NCI-H1048 (cell line): ENCODE data around the gene PSMF1.

Experiments
- DNase-seq: peaks from one replicate; lab custom pipeline; 2025; lab: John Stamatoyannopoulos, UW

Gene PSMF1

GRCh38 chr20:1118336-1119127 is at the start of gene PSMF1:
Gene PSMF1, plus strand, starts transcription at chr20:1118602. Its CDS starts 172 bp downstream, at chr20:1118774.
- peak; percentile 85 for DNase-seq

- DNase-seq, result no peak
These were observed 46.1 kb upstream of the PSMF1 start for GRCh38 chr20:1072258-1072657.

GRCh38 chr20:1075616-1076015 is 42.8 kb upstream of the PSMF1 start:
- DNase-seq, result no peak

GRCh38 chr20:1081891-1082290 is 36.5 kb upstream of the PSMF1 start:
- no peak for DNase-seq

- DNase-seq, result no peak
These were observed 34.8 kb upstream of the PSMF1 start for GRCh38 chr20:1083431-1084080.

GRCh38 chr20:1085492-1086276 is 32.7 kb upstream of the PSMF1 start:
- no peak for DNase-seq

GRCh38 chr20:1086277-1087213 is 31.9 kb upstream of the PSMF1 start:
- DNase-seq, result no peak

GRCh38 chr20:1087311-1087905 is 31.0 kb upstream of the PSMF1 start:
- DNase-seq, result no peak

GRCh38 chr20:1094751-1095150 is 23.7 kb upstream of the PSMF1 start:
- no peak for DNase-seq

- no peak for DNase-seq
These were observed 16.9 kb upstream of the PSMF1 start for GRCh38 chr20:1101533-1101932.

GRCh38 chr20:1102016-1102415 is 16.4 kb upstream of the PSMF1 start:
- DNase-seq, result no peak

- no peak for DNase-seq
These were observed 14.7 kb upstream of the PSMF1 start for GRCh38 chr20:1103751-1104150.

- DNase-seq, result no peak
These were observed 12.7 kb upstream of the PSMF1 start for GRCh38 chr20:1105599-1106194.

GRCh38 chr20:1107176-1107575 is 11.2 kb upstream of the PSMF1 start:
- DNase-seq, result no peak

GRCh38 chr20:1108437-1108920 is 9.9 kb upstream of the PSMF1 start:
- DNase-seq, result no peak

- DNase-seq, result no peak
These were observed 5.5 kb upstream of the PSMF1 start for GRCh38 chr20:1112908-1113307.

- DNase-seq, result no peak
These were observed 432 bp upstream of the PSMF1 start for GRCh38 chr20:1118004-1118335.

- DNase-seq, result no peak
These were observed 715 bp downstream of the PSMF1 start for GRCh38 chr20:1119128-1119505.

GRCh38 chr20:1119524-1119923 is 1.1 kb downstream of the PSMF1 start:
- no peak for DNase-seq

- DNase-seq, result no peak
These were observed 3.0 kb downstream of the PSMF1 start for GRCh38 chr20:1121429-1121828.
